ENCODE data around the gene STX5.

- TF ChIP-seq, protein P1, sequence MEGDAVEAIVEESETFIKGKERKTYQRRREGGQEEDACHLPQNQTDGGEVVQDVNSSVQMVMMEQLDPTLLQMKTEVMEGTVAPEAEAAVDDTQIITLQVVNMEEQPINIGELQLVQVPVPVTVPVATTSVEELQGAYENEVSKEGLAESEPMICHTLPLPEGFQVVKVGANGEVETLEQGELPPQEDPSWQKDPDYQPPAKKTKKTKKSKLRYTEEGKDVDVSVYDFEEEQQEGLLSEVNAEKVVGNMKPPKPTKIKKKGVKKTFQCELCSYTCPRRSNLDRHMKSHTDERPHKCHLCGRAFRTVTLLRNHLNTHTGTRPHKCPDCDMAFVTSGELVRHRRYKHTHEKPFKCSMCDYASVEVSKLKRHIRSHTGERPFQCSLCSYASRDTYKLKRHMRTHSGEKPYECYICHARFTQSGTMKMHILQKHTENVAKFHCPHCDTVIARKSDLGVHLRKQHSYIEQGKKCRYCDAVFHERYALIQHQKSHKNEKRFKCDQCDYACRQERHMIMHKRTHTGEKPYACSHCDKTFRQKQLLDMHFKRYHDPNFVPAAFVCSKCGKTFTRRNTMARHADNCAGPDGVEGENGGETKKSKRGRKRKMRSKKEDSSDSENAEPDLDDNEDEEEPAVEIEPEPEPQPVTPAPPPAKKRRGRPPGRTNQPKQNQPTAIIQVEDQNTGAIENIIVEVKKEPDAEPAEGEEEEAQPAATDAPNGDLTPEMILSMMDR (IDR thresholded peaks at IDR 0.05; ENCODE audit: insufficient read depth, low read length): no peak
- TF ChIP-seq POLR2AphosphoS5 (IDR thresholded peaks at IDR 0.05; ENCODE audit: low read depth) (no peak), REST (IDR thresholded peaks at IDR 0.05; ENCODE audit: insufficient replicate concordance, low read depth) (no peak), GABPA (IDR thresholded peaks at IDR 0.05; ENCODE audit: low read depth) (no peak), SPI1 (IDR thresholded peaks at IDR 0.05; ENCODE audit: borderline replicate concordance, low read depth) (no peak)
These were observed 12.3 kb upstream of the STX5 start for GRCh38 chr11:62844154-62844553.

Measured in HL-60 (cell line).